Middle frontal gyrus (tissue), 1 donor: ENCODE measurements around the gene RNF214.
"Not testable (repeated sequence)": the region's sequence is repeated elsewhere in the genome, so short reads cannot be mapped to it uniquely, and the experiment has no call there.

Experiments used
- DNase-seq: peaks from one replicate; pipeline ENCODE4 v3.0.0-alpha.2; 2015; ENCODE audit warnings: low spot score; ENCODE audit errors: extremely low spot score

Gene RNF214

DNA sequence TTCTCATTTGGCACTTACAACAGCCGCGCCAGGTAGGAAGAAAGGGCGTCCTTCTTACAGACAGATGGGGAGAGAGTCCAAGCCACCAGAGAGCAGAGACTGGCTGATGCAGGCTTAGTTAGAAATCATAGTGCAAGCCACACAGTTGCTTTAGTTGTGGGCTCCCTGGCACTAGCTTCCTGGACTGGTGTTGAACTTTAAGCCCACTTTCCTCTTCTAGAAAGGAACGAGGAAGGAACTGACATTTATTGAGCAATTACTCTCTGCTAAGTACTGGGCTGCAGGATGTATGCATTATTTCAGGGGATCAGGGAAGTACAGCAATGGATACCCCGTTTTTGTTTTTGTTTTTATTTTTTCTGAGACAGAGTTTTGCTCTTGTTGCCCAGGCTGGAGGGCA, 80.6 kb downstream of the RNF214 start:
- DNase-seq = no peak

DNA sequence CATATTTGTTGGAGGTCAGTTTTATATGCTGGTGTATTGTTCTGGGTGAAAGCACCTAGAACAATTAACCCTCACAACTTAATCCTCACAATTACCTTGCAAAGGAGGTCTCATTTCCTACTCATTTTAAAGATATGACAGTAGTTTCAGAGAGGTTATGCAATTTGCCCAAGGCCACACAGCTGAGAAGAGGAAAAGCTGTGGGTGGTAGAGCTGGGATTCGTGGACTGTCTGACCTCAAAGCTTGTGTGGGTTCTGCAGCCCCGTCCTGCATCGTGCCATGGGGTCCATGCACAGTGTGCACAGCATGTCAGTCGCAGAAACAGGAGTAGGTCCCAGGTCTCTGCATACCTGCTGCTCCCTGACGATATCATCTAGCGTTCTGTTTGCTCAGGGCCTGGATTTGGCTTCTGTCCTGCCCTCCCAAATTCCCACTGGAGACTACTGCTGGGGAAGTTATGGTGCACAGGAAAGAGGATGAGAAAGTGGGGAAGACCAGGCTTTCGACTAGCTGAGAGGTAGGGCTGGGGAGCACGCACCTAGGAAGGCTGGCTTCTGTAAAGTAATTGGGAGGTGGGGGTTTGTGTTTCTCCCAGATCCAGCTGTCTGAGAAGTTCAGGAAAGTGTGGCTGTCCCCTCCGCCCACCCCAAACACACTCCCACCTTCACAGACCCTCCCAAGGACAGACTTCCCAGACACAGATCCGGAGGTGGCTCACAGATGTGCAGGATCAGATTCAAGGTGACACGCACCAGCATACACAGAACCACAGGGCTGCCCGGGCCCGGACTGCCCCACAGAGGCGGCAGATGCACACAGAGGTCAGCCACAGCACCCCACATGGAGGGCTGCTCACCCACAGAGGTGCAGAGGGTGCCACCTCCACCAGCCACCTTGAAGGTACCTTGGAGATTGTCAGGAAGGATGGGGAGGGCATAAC, 81.6 kb downstream of the RNF214 start:
- no peak for DNase-seq

DNA sequence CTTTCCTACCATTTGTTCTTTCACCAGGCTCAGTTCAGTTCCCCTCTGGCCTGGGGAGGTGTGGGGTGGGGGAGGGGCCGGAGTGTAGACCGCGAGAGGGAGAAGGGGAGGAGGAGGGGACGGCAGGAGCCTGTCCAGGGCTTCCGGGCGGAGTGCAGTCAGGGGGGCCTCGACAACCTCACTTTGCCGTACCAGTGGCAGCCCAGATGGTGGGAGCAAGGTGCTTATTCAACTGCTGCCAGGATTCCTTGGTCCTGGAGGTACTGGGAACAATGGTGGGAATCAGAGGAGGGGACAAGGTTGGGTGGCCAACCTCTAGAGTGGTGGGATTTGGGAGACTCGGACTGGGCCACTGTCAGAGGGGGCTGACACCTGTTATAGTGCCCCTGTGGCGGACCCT, 82.4 kb downstream of the RNF214 start:
- no peak for DNase-seq

DNA sequence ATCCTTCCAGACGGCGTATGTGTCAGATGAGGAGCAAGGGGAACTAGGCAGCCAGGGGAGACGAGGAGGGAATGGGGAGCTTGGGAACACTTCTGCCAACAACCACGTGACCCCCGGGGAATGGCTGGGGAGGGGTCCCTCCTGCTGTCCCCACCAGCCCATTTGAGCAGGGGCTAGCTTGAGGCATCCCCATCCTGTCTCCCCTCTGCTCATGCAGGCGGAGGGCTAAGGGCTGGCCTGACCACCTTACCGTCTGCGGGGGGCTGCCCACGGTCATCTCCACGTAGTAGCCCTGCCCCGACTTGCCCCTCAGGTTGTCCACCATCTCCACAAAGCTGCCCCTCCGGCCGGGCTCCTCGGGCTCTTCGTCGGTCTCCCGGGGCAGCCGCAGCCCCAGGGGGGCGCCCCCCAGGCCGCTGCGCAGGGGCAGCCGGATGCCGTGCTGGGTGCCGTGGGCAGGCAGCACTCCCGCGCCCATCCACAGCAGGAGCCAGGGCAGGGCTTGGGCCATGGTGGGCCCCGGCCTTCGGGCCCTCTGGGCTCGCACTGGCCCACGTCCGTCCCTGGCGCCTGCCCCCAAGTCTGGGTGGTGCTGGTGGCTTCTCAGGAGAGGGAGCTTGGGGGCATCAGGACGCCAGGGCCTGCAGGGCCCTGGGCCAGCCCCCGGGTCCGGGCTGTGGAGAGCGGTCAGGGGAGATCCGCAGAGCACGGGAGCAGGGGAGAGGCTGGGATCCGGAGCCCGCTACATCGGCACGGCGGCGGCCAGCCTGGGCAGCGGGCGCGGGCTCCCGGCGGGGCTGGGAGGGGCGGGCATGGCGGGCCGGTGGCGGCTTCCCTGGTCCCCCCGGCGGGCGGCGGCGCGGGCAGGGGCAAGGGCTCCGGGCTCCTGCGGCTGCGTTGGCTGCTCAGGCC, 83.1 kb downstream of the RNF214 start:
- no peak for DNase-seq

DNA sequence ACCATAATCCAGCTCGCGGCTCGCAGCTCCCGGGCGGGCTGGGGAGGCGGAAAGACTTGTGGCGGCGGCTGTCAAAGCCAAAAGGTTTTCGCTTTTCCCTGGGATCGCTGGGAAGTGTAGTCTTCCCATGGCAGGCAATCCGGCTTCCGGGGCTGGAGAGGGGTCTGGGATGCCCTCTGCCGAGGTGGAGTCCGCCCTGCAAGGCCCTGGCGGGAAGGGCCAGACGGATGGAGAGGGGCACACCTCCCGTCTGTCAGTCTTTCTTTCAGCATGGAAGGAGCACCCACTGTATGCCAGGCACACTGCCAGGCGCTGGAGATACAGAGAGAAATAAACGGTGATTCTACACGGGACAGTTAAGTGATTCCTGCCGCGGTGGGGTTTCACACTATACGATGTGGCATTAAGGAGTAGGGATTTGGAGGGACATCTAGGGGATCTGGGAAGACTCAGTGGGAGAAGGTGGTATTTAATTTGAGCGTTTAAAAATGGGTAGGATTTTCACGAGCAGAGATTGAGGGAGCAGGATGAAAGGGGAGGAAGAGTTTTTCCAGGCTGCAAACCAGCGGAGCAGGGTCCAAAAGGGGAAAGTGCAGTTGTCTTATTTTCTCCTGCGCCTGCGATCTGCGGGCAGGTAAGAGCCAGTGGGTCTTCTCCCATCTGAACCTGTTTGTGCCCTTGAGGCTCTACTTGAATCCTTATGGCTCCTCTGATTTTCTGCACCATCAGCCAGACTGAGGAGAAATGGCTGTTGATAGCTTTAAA, 83.9 kb downstream of the RNF214 start, which contains the start of gene BACE1:
Gene BACE1, minus strand, starts transcription at position 60 of the 765 bp plus-strand sequence. CDS start 461 bp downstream, outside the sequence.
- DNase-seq = peak; percentile 82

DNA sequence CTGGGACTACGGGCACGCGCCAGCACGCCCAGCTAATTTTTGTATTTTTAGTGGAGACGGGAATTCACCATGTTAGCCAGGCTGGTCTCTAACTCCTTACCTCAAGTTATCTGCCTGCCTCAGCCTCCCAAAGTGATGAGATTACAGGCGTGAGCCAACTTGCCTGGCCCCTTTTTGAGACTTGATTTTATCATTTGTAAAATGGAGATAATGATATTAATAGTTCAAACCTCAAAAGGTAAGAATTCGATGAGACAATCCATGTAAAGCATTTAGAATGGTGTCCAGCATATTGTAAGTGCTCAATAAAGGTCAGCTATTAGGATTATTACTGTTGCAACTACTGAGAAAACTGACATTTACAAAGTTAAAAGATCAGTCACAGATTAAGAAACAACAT, 86.3 kb downstream of the RNF214 start:
- no peak for DNase-seq

DNA sequence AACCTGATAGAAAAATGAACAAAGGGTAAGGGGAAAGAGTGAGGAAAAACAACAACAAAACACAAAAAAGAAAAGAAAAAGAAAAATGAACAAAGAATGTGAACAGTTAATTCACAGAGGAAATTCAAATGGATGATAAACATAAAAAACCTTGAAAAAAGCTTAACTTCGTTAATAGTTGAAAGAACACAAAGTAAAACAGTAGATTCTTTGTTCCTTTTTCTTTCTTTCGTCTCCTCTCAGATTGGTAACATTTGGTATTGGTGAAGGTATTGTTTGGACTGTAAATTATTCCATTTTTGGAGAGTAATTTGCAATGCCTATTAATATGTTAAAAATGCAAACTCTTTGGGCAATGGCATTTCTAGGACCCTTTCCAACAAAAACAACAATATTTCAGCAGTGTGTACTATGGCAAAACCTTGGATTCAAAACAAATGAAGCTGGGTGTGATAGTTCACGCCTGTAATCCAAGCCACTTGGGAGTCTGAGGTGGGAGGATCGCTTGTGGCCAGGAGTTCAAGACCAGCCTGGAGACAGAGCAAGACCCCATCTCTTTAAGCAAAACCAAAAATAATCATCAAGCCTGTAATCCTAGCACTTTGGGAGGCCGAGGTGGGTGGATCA, 86.9 kb downstream of the RNF214 start:
- DNase-seq = no peak

DNA sequence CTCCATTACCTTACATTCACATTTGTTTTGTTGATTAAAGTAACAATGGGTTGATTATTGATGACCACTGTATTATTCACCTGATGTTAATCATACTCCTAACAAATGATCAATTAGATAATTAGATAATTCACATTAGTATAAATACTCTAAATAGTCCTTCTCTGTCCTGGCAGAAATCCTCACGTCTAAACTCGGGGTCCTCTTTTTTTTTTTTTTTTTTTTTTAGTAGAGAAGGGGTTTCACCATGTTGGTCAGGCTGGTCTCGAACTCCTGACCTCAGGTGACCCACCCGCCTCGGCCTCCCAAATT, 94.7 kb downstream of the RNF214 start:
- DNase-seq = not testable (repeated sequence)

DNA sequence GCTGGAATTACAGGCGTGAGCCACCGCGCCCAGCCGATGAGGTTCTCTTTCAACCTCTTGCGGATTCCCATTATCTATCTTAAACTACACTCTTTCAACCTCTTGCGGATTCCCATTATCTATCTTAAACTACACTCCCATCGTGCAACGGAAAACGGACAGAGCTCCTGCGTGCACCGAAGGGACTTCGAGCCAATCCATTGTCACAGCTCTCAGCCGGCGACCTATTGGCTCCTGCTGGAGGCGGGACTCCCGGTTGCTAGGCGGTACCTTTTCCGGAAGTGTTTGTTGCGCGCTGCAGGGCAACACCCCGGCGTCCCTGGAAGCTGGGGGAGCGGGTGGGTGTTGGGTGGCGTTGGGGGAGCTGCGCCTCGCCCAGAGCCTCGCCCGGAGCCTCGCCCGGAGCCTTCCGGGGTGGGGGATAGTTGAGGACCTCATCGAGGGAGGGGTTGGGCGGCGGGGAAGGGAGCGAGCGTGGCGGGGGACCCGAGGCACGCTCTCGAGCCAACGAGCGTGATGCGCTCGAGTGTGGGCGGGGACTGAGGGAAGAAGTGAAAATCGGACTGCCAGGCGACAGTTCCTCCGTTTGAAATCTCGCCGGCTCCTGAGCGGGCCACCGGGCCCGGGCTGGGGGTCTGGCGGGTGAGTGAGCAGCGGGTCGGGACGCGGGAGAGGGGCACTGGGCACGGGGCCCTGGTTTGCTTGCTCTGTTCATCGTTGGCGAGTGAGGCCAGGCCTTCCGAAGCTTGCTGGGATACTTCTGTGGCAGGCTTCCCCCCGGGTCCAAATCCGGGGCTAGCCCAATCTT, 95.3 kb downstream of the RNF214 start, which contains the start of gene CEP164:
Gene CEP164, plus strand, starts transcription at position 288 of the 808 bp plus-strand sequence. CDS start 10,733 bp downstream, outside the sequence.
- DNase-seq = peak; percentile 96

DNA sequence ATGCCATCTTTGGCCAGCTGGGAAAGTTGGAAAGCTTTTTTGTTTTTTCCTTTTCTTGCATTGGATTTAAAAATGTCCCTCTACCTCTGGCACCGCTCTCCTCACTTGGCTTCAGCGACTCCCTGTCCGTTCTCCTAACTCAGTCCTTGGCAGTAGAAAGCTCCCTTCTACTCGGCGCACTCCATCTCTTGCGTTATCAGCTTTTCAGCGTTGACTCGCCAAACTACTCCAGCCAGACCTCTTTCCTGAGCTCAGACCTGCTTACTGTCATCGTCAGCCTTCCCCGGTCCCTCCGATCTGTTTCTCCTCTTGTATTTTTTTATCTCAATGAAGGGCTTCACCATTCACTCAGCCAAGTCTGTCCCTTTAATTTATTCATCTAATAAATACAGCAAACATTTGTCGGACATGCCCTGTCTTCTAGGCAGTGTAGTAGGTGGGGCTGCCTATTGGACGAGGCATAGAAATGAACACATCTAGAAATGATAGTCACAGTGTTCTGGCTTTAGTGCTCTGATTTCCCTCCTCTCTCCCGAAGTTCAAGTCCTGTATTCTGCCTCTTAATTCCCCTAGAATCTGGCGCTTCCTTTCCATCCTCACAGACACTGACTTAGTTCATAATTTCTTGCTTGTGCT, 96.0 kb downstream of the RNF214 start:
- DNase-seq = no peak

DNA sequence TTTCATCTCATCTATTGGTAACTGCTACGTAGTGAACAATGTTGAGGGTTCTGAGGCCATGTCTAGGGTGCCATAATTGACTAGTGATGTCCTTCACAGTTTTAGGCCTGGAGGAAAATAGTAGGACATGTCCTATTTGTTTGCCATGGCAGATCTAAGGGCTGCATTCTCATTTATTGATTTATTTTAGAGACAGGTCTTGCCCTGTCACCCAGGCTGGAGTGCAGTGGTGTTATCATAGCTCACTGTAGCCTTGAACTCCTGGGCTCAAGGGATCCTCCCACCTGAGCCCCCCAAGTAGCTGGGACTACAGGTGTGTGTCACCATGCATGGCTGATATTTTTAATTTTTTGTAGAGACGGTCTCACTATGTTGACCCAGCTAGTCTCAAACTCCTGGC, 100.4 kb downstream of the RNF214 start:
- no peak for DNase-seq

DNA sequence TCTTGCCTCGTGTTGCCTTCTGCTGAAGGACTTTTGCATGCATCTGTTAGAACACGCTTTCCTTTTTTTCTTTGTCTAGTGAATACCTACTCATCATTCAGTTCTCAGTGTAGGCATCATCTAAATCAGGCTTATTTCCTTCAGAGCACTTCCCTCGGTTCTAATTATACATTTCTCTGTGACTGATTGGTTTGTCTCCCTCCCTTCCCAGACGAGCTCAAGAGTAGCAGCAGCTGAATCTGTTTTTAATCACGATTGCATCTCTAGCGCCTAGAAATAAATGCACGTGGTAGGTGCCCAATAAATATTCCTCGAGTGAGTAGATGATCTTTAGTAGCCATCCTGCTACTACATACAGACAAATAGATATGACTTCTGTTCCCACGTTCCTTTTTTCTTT, 101.4 kb downstream of the RNF214 start:
- no peak for DNase-seq

DNA sequence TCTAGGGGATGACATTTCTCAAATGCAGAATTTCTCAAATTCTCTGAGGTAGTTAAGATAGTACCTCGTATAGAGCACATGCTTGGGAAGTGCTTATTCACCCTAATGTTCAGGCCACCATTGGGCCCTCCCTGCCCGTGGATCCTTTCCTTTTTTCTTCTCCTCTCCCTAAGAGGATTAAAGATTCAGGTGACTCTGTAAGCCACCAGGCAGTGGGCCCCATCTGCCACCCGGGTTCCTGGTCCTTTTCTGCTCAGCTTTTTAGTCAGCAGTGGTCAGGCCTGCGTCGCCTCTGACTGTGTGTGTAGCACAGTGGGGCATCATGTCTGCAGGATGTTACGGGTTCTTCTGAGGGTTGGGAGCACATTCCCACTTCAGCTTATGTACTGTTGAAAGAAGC, 102.4 kb downstream of the RNF214 start:
- no peak for DNase-seq

DNA sequence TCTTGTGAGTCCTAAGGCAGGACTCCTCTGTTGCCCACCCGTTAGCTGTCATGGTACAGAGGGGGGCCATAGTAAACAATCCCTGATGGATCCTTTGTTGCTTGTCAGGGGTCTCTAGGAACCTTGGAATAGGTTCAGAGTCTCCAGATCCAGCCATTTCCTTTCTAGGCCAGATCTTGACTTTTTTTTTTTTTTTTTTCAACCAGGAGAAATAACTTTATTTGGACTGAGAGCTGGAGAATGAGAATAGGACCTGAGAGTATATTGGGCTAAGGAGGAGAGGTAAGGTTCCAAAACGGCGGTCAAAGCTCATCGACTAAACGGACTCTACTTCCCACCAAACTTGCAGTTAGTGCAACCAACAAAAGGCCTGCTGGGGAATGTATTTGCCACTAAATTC, 102.9 kb downstream of the RNF214 start:
- no peak for DNase-seq
